ENCODE data around the gene GCAT. TPM values are rescaled to one million over a fixed set of nuclear protein-coding genes. Genes with fewer than 3 reads are reported as not detected.
A peak's percentile ranks its signal among the peaks of the same experiment; 100 is the strongest.

Gene GCAT
- total and polyA plus RNA-seq, 2 of the 13 experiments (the other 11 are each of a cell fraction or from before 2014, with no cell fraction given): 28.0 to 50.3 TPM

DNA sequence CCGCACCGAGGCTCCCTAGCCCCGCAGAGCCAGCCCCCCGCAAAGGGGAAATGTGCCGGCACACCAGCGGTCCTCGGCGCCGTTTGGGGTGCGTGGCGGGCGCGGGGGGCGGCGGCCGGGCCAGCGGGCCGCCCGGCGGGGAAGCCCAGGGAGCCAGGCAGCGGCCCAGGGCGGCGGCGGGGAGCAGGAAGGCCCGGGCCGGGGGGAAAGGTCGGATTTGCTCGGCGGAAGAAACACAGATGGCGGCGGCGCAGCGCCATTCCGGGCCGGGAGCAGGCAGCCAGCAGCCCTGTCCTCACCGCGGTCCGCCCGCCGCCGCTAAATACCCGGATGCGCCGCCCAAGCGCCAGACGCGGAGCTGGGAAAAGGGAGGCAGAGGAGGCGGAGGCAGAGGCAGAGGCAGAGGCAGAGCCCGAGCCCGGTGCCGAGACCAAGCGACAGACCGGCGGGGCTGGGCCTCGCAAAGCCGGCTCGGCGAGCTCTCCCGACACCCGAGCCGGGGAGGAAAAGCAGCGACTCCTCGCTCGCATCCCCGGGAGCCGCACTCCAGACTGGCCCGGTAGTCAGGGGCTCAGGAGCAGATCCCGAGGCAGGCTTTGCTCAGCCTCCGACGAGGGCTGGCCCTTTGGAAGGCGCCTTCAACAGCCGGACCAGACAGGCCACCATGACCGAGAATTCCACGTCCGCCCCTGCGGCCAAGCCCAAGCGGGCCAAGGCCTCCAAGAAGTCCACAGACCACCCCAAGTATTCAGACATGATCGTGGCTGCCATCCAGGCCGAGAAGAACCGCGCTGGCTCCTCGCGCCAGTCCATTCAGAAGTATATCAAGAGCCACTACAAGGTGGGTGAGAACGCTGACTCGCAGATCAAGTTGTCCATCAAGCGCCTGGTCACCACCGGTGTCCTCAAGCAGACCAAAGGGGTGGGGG lies 2.6 kb upstream of the GCAT start (continued):
- TF ChIP-seq, protein P1, sequence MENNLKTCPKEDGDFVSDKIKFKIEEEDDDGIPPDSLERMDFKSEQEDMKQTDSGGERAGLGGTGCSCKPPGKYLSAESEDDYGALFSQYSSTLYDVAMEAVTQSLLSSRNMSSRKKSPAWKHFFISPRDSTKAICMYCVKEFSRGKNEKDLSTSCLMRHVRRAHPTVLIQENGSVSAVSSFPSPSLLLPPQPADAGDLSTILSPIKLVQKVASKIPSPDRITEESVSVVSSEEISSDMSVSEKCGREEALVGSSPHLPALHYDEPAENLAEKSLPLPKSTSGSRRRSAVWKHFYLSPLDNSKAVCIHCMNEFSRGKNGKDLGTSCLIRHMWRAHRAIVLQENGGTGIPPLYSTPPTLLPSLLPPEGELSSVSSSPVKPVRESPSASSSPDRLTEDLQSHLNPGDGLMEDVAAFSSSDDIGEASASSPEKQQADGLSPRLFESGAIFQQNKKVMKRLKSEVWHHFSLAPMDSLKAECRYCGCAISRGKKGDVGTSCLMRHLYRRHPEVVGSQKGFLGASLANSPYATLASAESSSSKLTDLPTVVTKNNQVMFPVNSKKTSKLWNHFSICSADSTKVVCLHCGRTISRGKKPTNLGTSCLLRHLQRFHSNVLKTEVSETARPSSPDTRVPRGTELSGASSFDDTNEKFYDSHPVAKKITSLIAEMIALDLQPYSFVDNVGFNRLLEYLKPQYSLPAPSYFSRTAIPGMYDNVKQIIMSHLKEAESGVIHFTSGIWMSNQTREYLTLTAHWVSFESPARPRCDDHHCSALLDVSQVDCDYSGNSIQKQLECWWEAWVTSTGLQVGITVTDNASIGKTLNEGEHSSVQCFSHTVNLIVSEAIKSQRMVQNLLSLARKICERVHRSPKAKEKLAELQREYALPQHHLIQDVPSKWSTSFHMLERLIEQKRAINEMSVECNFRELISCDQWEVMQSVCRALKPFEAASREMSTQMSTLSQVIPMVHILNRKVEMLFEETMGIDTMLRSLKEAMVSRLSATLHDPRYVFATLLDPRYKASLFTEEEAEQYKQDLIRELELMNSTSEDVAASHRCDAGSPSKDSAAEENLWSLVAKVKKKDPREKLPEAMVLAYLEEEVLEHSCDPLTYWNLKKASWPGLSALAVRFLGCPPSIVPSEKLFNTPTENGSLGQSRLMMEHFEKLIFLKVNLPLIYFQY (CRISPR knock-in tag; IDR thresholded peaks at IDR 0.05; ENCODE audit: borderline replicate concordance): peak; percentile 88; the same call in 1 of the 2 replicates
- no peak for TF ChIP-seq NCOA5 (CRISPR knock-in tag; IDR thresholded peaks at IDR 0.05)
- no peak for TF ChIP-seq MBD4 (IDR thresholded peaks at IDR 0.05; ENCODE audit: borderline replicate concordance, low read length)
- no peak for TF ChIP-seq ZEB1 (IDR thresholded peaks at IDR 0.05; ENCODE audit: insufficient replicate concordance, low read depth)
- TF ChIP-seq, protein P2, sequence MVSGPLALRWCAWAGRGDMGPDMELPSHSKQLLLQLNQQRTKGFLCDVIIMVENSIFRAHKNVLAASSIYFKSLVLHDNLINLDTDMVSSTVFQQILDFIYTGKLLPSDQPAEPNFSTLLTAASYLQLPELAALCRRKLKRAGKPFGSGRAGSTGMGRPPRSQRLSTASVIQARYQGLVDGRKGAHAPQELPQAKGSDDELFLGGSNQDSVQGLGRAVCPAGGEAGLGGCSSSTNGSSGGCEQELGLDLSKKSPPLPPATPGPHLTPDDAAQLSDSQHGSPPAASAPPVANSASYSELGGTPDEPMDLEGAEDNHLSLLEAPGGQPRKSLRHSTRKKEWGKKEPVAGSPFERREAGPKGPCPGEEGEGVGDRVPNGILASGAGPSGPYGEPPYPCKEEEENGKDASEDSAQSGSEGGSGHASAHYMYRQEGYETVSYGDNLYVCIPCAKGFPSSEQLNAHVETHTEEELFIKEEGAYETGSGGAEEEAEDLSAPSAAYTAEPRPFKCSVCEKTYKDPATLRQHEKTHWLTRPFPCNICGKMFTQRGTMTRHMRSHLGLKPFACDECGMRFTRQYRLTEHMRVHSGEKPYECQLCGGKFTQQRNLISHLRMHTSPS (CRISPR knock-in tag; IDR thresholded peaks at IDR 0.05; ENCODE audit: low read depth): no peak
- TF ChIP-seq REXO4 (CRISPR knock-in tag; IDR thresholded peaks at IDR 0.05; ENCODE audit: borderline replicate concordance): peak; percentile 66; the same call in 1 of the 2 replicates
- peak; percentile 50 for TF ChIP-seq DMAP1 (CRISPR knock-in tag; IDR thresholded peaks at IDR 0.05)
- peak; percentile 47; the same call in 1 of the 2 replicates for TF ChIP-seq JUND (CRISPR knock-in tag; IDR thresholded peaks at IDR 0.05)
- TF ChIP-seq ATAD3A (CRISPR knock-in tag; IDR thresholded peaks at IDR 0.05): no peak
- no peak for TF ChIP-seq STAT5B (CRISPR knock-in tag; IDR thresholded peaks at IDR 0.05)
- no peak for TF ChIP-seq EZH2 (conservative IDR thresholded peaks at IDR 0.05; ENCODE audit: low read depth, low read length)
- TF ChIP-seq TEAD2 (CRISPR knock-in tag; IDR thresholded peaks at IDR 0.05): no peak; the same call in 1 of the 2 replicates
- TF ChIP-seq GFI1 (CRISPR knock-in tag; IDR thresholded peaks at IDR 0.05; ENCODE audit: borderline replicate concordance): 0 out of 2 replicates have a peak, but pooled peaks have one; percentile 48
- TF ChIP-seq ZNF776 (CRISPR knock-in tag; IDR thresholded peaks at IDR 0.05): no peak; the same call in 1 of the 2 replicates
- peak; percentile 11; the same call in 1 of the 2 replicates for TF ChIP-seq RFX3 (CRISPR knock-in tag; IDR thresholded peaks at IDR 0.05)
- peak; percentile 78 for TF ChIP-seq GTF2F1 (IDR thresholded peaks at IDR 0.05; ENCODE audit: low read length)
- TF ChIP-seq ZNF317 (CRISPR knock-in tag; IDR thresholded peaks at IDR 0.05): no peak; the same call in 1 of the 2 replicates
- TF ChIP-seq, protein P3, sequence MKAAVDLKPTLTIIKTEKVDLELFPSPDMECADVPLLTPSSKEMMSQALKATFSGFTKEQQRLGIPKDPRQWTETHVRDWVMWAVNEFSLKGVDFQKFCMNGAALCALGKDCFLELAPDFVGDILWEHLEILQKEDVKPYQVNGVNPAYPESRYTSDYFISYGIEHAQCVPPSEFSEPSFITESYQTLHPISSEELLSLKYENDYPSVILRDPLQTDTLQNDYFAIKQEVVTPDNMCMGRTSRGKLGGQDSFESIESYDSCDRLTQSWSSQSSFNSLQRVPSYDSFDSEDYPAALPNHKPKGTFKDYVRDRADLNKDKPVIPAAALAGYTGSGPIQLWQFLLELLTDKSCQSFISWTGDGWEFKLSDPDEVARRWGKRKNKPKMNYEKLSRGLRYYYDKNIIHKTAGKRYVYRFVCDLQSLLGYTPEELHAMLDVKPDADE (CRISPR knock-in tag; IDR thresholded peaks at IDR 0.05): no peak
- peak; percentile 70; the same call in 1 of the 2 replicates for TF ChIP-seq ARID2 (CRISPR knock-in tag; IDR thresholded peaks at IDR 0.05; ENCODE audit: borderline replicate concordance)
- TF ChIP-seq SIN3B (IDR thresholded peaks at IDR 0.05; ENCODE audit: low read length): no peak
- no peak for TF ChIP-seq IKZF1 (IDR thresholded peaks at IDR 0.05)
- peak; percentile 78; the same call in 1 of the 2 replicates for TF ChIP-seq FIP1L1 (IDR thresholded peaks at IDR 0.05; ENCODE audit: borderline replicate concordance, insufficient read depth, low read depth, low read length)
- TF ChIP-seq ISL2 (CRISPR knock-in tag; IDR thresholded peaks at IDR 0.05): peak; percentile 74
- no peak for TF ChIP-seq ZNF10 (CRISPR knock-in tag; IDR thresholded peaks at IDR 0.05; ENCODE audit: borderline replicate concordance, low read depth)
